HUES48 (cell line): Measurements from ENCODE around the gene KLHDC8B.
"Not testable (repeated sequence)": the region's sequence is repeated elsewhere in the genome, so short reads cannot be mapped to it uniquely, and the experiment has no call there.

Source experiments
- H3K27ac ChIP-seq: one replicate; pipeline ENCODE4 v1.7.0; 2013; ENCODE audit warnings: low read depth, low read length, inconsistent platforms
- H3K27me3 ChIP-seq: 2 replicates; pipeline ENCODE4 v1.6.1; 2013; ENCODE audit warnings: mild to moderate bottlenecking, low read length; ENCODE audit not compliant: control insufficient read depth, insufficient read depth
- H3K36me3 ChIP-seq: 2 replicates; pipeline ENCODE4 v1.6.1; 2013; ENCODE audit warnings: low read length; ENCODE audit not compliant: control insufficient read depth, insufficient read depth
- H3K4me1 ChIP-seq: 2 replicates; pipeline ENCODE4 v1.6.1; 2013; ENCODE audit warnings: mild to moderate bottlenecking, low read length; ENCODE audit not compliant: control insufficient read depth, insufficient read depth
- H3K4me3 ChIP-seq: 2 replicates; pipeline ENCODE4 v1.5.1; 2013; ENCODE audit warnings: mild to moderate bottlenecking, low read depth, low read length
- H3K9ac ChIP-seq: 2 replicates; pipeline ENCODE4 v1.6.1; 2013; ENCODE audit warnings: mild to moderate bottlenecking, low read depth, low read length, moderate library complexity
- H3K9me3 ChIP-seq: 2 replicates; pipeline ENCODE4 v1.6.1; 2013; ENCODE audit warnings: low read length; ENCODE audit not compliant: control insufficient read depth, insufficient read depth

KLHDC8B gene

GRCh38 chr3:49183873-49184272 is 12.5 kb downstream of the KLHDC8B start:
- Histone ChIP-seq H3K27me3 (no peaks in the 10 kb centered on the region), H3K9ac (no peak overlapping the region), H3K9me3 (0 out of 2 replicates have a peak, but pooled peaks cover 2% of the 10 kb centered on the region), H3K4me1 (no peaks in the 10 kb centered on the region), H3K4me3 (no peak overlapping the region), H3K36me3 (no peaks in the 10 kb centered on the region), H3K27ac (no peak overlapping the region)

- H3K9me3 ChIP-seq: no peaks in the 10 kb centered on the region
- H3K9ac ChIP-seq: no peak overlapping the region
- H3K27ac ChIP-seq: no peak overlapping the region
- H3K4me1 ChIP-seq: no peaks in the 10 kb centered on the region
- no peaks in the 10 kb centered on the region for H3K27me3 ChIP-seq
- no peak overlapping the region for H3K4me3 ChIP-seq
- H3K36me3 ChIP-seq: no peaks in the 10 kb centered on the region
These were observed 20.3 kb downstream of the KLHDC8B start for GRCh38 chr3:49191741-49192140.

- Histone ChIP-seq H3K36me3 (no peaks in the 10 kb centered on the region), H3K27me3 (no peaks in the 10 kb centered on the region), H3K4me1 (no peaks in the 10 kb centered on the region), H3K9me3 (no peaks in the 10 kb centered on the region), H3K9ac (no peak overlapping the region), H3K27ac (no peak overlapping the region), H3K4me3 (no peak overlapping the region)
These were observed 26.8 kb downstream of the KLHDC8B start for GRCh38 chr3:49198161-49198560.

GRCh38 chr3:49198611-49199230 is 27.3 kb downstream of the KLHDC8B start:
- Histone ChIP-seq H3K36me3 (no peaks in the 10 kb centered on the region), H3K27ac (no peak overlapping the region), H3K4me3 (no peak overlapping the region)

GRCh38 chr3:49199239-49199899 is 28.0 kb downstream of the KLHDC8B start:
- Histone ChIP-seq H3K27ac (no peak overlapping the region), H3K9ac (no peak overlapping the region), H3K36me3 (no peaks in the 10 kb centered on the region), H3K9me3 (no peaks in the 10 kb centered on the region), H3K4me3 (no peak overlapping the region), H3K4me1 (no peaks in the 10 kb centered on the region), H3K27me3 (no peaks in the 10 kb centered on the region)

More at GRCh38 chr3:49198611-49199230, 27.3 kb downstream of the KLHDC8B start:
- Histone ChIP-seq H3K4me1 (no peaks in the 10 kb centered on the region), H3K9me3 (no peaks in the 10 kb centered on the region), H3K27me3 (no peaks in the 10 kb centered on the region), H3K9ac (no peak overlapping the region)

GRCh38 chr3:49199900-49200281 is 28.5 kb downstream of the KLHDC8B start:
- Histone ChIP-seq H3K4me3 (no peak overlapping the region), H3K27ac (no peak overlapping the region), H3K9me3 (no peaks in the 10 kb centered on the region), H3K27me3 (no peaks in the 10 kb centered on the region), H3K4me1 (no peaks in the 10 kb centered on the region), H3K9ac (no peak overlapping the region), H3K36me3 (no peaks in the 10 kb centered on the region)

GRCh38 chr3:49213541-49213943 is 42.1 kb downstream of the KLHDC8B start:
- no peak overlapping the region for H3K9ac ChIP-seq
- no peak overlapping the region for H3K4me3 ChIP-seq
- H3K27me3 ChIP-seq: no peaks in the 10 kb centered on the region
- H3K27ac ChIP-seq: no peak overlapping the region
- H3K9me3 ChIP-seq: peaks cover 11% of the 10 kb centered on the region
- H3K4me1 ChIP-seq: no peaks in the 10 kb centered on the region
- no peaks in the 10 kb centered on the region for H3K36me3 ChIP-seq

- Histone ChIP-seq H3K36me3 (no peaks in the 10 kb centered on the region), H3K4me3 (no peak overlapping the region), H3K9ac (no peak overlapping the region), H3K27ac (no peak overlapping the region), H3K9me3 (peaks cover 12% of the 10 kb centered on the region), H3K27me3 (no peaks in the 10 kb centered on the region), H3K4me1 (no peaks in the 10 kb centered on the region)
These were observed 42.6 kb downstream of the KLHDC8B start for GRCh38 chr3:49213998-49214397.

- peaks cover 14% of the 10 kb centered on the region for H3K9me3 ChIP-seq
These were observed 45.3 kb downstream of the KLHDC8B start for GRCh38 chr3:49216687-49217086.

GRCh38 chr3:49217108-49217507 is 45.7 kb downstream of the KLHDC8B start:
- H3K9me3 ChIP-seq: peaks cover 16% of the 10 kb centered on the region
- not testable (repeated sequence) for H3K36me3 ChIP-seq, H3K27ac ChIP-seq, H3K4me3 ChIP-seq, H3K9ac ChIP-seq, H3K27me3 ChIP-seq, H3K4me1 ChIP-seq

More at GRCh38 chr3:49216687-49217086, 45.3 kb downstream of the KLHDC8B start:
- H3K9ac ChIP-seq, H3K36me3 ChIP-seq, H3K4me1 ChIP-seq, H3K4me3 ChIP-seq, H3K27me3 ChIP-seq, H3K27ac ChIP-seq: not testable (repeated sequence)

GRCh38 chr3:49217688-49218470 is 46.5 kb downstream of the KLHDC8B start:
- Histone ChIP-seq H3K4me1 (no peaks in the 10 kb centered on the region), H3K27me3 (no peaks in the 10 kb centered on the region), H3K36me3 (no peaks in the 10 kb centered on the region), H3K9ac (no peak overlapping the region), H3K27ac (no peak overlapping the region), H3K4me3 (no peak overlapping the region), H3K9me3 (peaks cover 20% of the 10 kb centered on the region)
